ENCODE data around the gene ACTRT3. TPM values are rescaled to one million over a fixed set of nuclear protein-coding genes. Genes with fewer than 3 reads are reported as not detected.
"Not testable (repeated sequence)": the region's sequence is repeated elsewhere in the genome, so short reads cannot be mapped to it uniquely, and the experiment has no call there.

Gene ACTRT3
- total RNA-seq, 1 experiment from 2014 or later, result 2.2 TPM

GRCh38 chr3:169760479-169760878 lies 8.9 kb downstream of the ACTRT3 start:
- no peak for DNase-seq (ENCODE audit: low read depth in 1 of 2, low spot score in 2 of 2)

GRCh38 chr3:169759256-169759655 lies 10.1 kb downstream of the ACTRT3 start:
- Histone ChIP-seq H3K4me3 (no peak overlapping the region), H3K36me3 (no peaks in the 10 kb centered on the region), H3K9me3 (replicated peaks) (peaks cover 4% of the 10 kb centered on the region; the same call in 1 of the 2 replicates), H3K27me3 (replicated peaks) (no peaks in the 10 kb centered on the region), H3K4me1 (replicated peaks) (no peaks in the 10 kb centered on the region), H3K27ac (no peak overlapping the region)
- no peak for DNase-seq (ENCODE audit: low read depth in 1 of 2, low spot score in 2 of 2)

More at GRCh38 chr3:169760479-169760878, 8.9 kb downstream of the ACTRT3 start:
- H3K27me3 ChIP-seq (replicated peaks), result no peaks in the 10 kb centered on the region
- no peak overlapping the region for H3K27ac ChIP-seq
- no peak overlapping the region for H3K4me3 ChIP-seq
- H3K9me3 ChIP-seq (replicated peaks), result peaks cover 9% of the 10 kb centered on the region
- H3K4me1 ChIP-seq (replicated peaks), result no peaks in the 10 kb centered on the region
- H3K36me3 ChIP-seq, result no peaks in the 10 kb centered on the region

GRCh38 chr3:169758359-169758994 lies 10.9 kb downstream of the ACTRT3 start:
- no peak overlapping the region for H3K27ac ChIP-seq
- no peak for DNase-seq (ENCODE audit: low read depth in 1 of 2, low spot score in 2 of 2)
- H3K4me1 ChIP-seq (replicated peaks), result no peaks in the 10 kb centered on the region
- H3K36me3 ChIP-seq, result no peaks in the 10 kb centered on the region
- H3K4me3 ChIP-seq, result no peak overlapping the region
- H3K27me3 ChIP-seq (replicated peaks), result no peaks in the 10 kb centered on the region
- peaks cover 4% of the 10 kb centered on the region; the same call in 1 of the 2 replicates for H3K9me3 ChIP-seq (replicated peaks)

GRCh38 chr3:169755488-169755887 lies 13.9 kb downstream of the ACTRT3 start:
- H3K36me3 ChIP-seq, result no peaks in the 10 kb centered on the region

GRCh38 chr3:169754711-169755110 lies 14.7 kb downstream of the ACTRT3 start:
- Histone ChIP-seq H3K4me3 (no peak overlapping the region), H3K9me3 (replicated peaks) (no peaks in the 10 kb centered on the region), H3K27me3 (replicated peaks) (no peaks in the 10 kb centered on the region), H3K27ac (no peak overlapping the region), H3K36me3 (no peaks in the 10 kb centered on the region), H3K4me1 (replicated peaks) (no peaks in the 10 kb centered on the region)
- no peak for DNase-seq (ENCODE audit: low read depth in 1 of 2, low spot score in 2 of 2)

More at GRCh38 chr3:169755488-169755887, 13.9 kb downstream of the ACTRT3 start:
- no peak overlapping the region for H3K27ac ChIP-seq
- H3K4me1 ChIP-seq (replicated peaks), result no peaks in the 10 kb centered on the region
- H3K9me3 ChIP-seq (replicated peaks), result peaks cover 4% of the 10 kb centered on the region; the same call in 1 of the 2 replicates
- H3K27me3 ChIP-seq (replicated peaks), result no peaks in the 10 kb centered on the region
- no peak overlapping the region for H3K4me3 ChIP-seq
- DNase-seq (ENCODE audit: low read depth in 1 of 2, low spot score in 2 of 2), result no peak

- Histone ChIP-seq H3K4me1 (replicated peaks) (no peaks in the 10 kb centered on the region), H3K4me3 (no peak overlapping the region), H3K9me3 (replicated peaks) (no peaks in the 10 kb centered on the region), H3K27me3 (replicated peaks) (no peaks in the 10 kb centered on the region), H3K36me3 (no peaks in the 10 kb centered on the region), H3K27ac (no peak overlapping the region)
- no peak for DNase-seq (ENCODE audit: low read depth in 1 of 2, low spot score in 2 of 2)
Measured at GRCh38 chr3:169751875-169752274, 17.5 kb downstream of the ACTRT3 start.

- no peaks in the 10 kb centered on the region for H3K9me3 ChIP-seq (replicated peaks)
- no peaks in the 10 kb centered on the region for H3K27me3 ChIP-seq (replicated peaks)
- no peaks in the 10 kb centered on the region for H3K4me1 ChIP-seq (replicated peaks)
- no peak for DNase-seq (ENCODE audit: low read depth in 1 of 2, low spot score in 2 of 2)
- H3K27ac ChIP-seq, result no peak overlapping the region
- H3K4me3 ChIP-seq, result no peak overlapping the region
- no peaks in the 10 kb centered on the region for H3K36me3 ChIP-seq
Measured at GRCh38 chr3:169750665-169751064, 18.7 kb downstream of the ACTRT3 start.

GRCh38 chr3:169748670-169749069 lies 20.7 kb downstream of the ACTRT3 start:
- no peak for DNase-seq (ENCODE audit: low read depth in 1 of 2, low spot score in 2 of 2)
- Histone ChIP-seq H3K4me1 (replicated peaks) (no peaks in the 10 kb centered on the region), H3K36me3 (no peaks in the 10 kb centered on the region), H3K9me3 (replicated peaks) (no peaks in the 10 kb centered on the region), H3K27me3 (replicated peaks) (no peaks in the 10 kb centered on the region; the same call in 1 of the 2 replicates), H3K27ac (no peak overlapping the region), H3K4me3 (no peak overlapping the region)

GRCh38 chr3:169746924-169747323 lies 22.4 kb downstream of the ACTRT3 start:
- Histone ChIP-seq H3K36me3 (no peaks in the 10 kb centered on the region), H3K27me3 (replicated peaks) (no peaks in the 10 kb centered on the region; the same call in 1 of the 2 replicates), H3K27ac (no peak overlapping the region), H3K4me3 (no peak overlapping the region), H3K9me3 (replicated peaks) (no peaks in the 10 kb centered on the region), H3K4me1 (replicated peaks) (no peaks in the 10 kb centered on the region)
- DNase-seq (ENCODE audit: low read depth in 1 of 2, low spot score in 2 of 2), result no peak

GRCh38 chr3:169744366-169745054 lies 24.9 kb downstream of the ACTRT3 start:
- no peak for DNase-seq (ENCODE audit: low read depth in 1 of 2, low spot score in 2 of 2)
- H3K4me3 ChIP-seq, result no peak overlapping the region
- no peaks in the 10 kb centered on the region for H3K9me3 ChIP-seq (replicated peaks)

GRCh38 chr3:169739067-169739466 lies 30.3 kb downstream of the ACTRT3 start:
- no peak overlapping the region for H3K4me3 ChIP-seq
- no peaks in the 10 kb centered on the region for H3K4me1 ChIP-seq (replicated peaks)
- no peak for DNase-seq (ENCODE audit: low read depth in 1 of 2, low spot score in 2 of 2)
- no peaks in the 10 kb centered on the region for H3K36me3 ChIP-seq
- H3K9me3 ChIP-seq (replicated peaks), result no peaks in the 10 kb centered on the region
- no peak overlapping the region for H3K27ac ChIP-seq
- H3K27me3 ChIP-seq (replicated peaks), result no peaks in the 10 kb centered on the region

More at GRCh38 chr3:169744366-169745054, 24.9 kb downstream of the ACTRT3 start:
- H3K36me3 ChIP-seq, result no peaks in the 10 kb centered on the region
- H3K4me1 ChIP-seq (replicated peaks), result no peaks in the 10 kb centered on the region
- no peak overlapping the region for H3K27ac ChIP-seq
- H3K27me3 ChIP-seq (replicated peaks), result no peaks in the 10 kb centered on the region; the same call in 1 of the 2 replicates

- not testable (repeated sequence) for H3K27me3 ChIP-seq (replicated peaks); H3K4me3 ChIP-seq; H3K36me3 ChIP-seq; H3K9me3 ChIP-seq (replicated peaks); H3K4me1 ChIP-seq (replicated peaks); H3K27ac ChIP-seq; DNase-seq (ENCODE audit: low read depth in 1 of 2, low spot score in 2 of 2)
Measured at GRCh38 chr3:169731857-169732256, 37.5 kb downstream of the ACTRT3 start.

GRCh38 chr3:169722724-169723123 lies 46.6 kb downstream of the ACTRT3 start:
- Histone ChIP-seq H3K36me3 (no peaks in the 10 kb centered on the region), H3K4me3 (no peak overlapping the region), H3K4me1 (replicated peaks) (no peaks in the 10 kb centered on the region), H3K9me3 (replicated peaks) (no peaks in the 10 kb centered on the region), H3K27me3 (replicated peaks) (no peaks in the 10 kb centered on the region), H3K27ac (no peak overlapping the region)
- no peak for DNase-seq (ENCODE audit: low read depth in 1 of 2, low spot score in 2 of 2)

GRCh38 chr3:169718415-169718814 lies 50.9 kb downstream of the ACTRT3 start:
- DNase-seq (ENCODE audit: low read depth in 1 of 2, low spot score in 2 of 2); H3K9me3 ChIP-seq (replicated peaks); H3K36me3 ChIP-seq; H3K4me1 ChIP-seq (replicated peaks); H3K4me3 ChIP-seq; H3K27me3 ChIP-seq (replicated peaks); H3K27ac ChIP-seq: not testable (repeated sequence)
